HG03139 (cell line): ENCODE measurements around the gene PRAC1.

Source experiments
- ATAC-seq: cut with Tn5 transposase; IDR thresholded peaks from one replicate; pipeline ENCODE4 v1.9.1; 2021; ENCODE audit not compliant: unreplicated experiment

The PRAC1 gene

DNA sequence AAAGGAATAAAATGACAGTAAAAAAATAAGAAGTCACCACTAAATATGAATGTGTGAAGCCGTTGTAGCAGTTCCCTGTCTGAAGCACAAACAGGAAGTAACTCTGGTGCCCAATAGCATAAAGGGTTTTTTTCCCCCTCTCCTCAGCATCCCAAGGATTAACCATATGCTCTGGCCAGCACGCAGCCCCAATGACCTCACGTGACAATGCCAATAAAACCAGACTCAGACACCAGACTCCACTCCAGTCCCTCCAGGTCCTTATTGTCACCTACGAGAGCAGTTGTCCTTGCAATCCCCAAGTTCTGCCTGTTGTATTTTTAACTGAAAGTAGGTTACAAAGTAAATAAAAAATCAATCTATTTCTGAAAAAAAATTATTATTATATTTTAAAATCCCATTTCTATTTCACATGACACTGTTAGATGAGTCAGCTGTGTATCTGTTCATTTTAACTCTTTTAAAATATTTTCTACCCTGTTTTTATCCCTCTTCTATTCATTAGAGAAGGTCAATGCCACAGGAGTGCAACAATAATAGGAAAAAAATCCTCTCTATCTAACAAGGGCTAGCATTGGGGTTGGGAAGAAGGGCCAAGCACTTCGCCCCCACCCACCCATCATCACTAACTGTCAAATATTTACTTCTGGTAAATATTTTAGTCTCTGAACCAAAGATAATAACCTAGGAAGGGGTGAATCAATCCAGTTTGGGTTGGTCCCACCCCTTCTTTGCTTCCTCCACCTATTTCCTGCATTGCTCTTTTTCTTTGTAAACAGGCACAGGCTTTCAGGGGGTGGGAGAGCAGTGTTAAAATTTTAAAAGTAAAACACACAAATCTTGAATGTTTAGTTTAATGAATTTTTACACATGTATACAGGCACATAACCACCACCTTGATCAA, 6.6 kb downstream of the PRAC1 start:
- ATAC-seq, result no peak

DNA sequence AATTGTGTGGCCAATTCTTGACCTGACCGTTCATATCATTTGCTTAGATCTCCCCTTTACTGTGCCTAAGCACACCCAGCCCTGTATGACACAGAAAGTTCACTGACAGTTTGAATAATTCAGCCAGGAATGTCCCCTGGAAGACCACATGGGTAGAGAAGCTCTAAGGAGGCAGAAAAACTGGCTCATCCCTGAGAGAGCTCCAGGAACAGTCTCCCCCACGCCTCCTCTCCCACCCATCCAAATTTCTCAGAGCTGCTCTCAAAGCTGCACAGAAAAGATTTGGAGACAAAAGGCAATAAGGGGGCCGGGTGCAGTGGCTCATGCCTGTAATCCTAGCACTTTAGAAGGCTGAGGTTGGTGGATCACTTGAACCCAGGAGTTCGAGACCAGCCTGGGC, 11.2 kb downstream of the PRAC1 start:
- no peak for ATAC-seq

DNA sequence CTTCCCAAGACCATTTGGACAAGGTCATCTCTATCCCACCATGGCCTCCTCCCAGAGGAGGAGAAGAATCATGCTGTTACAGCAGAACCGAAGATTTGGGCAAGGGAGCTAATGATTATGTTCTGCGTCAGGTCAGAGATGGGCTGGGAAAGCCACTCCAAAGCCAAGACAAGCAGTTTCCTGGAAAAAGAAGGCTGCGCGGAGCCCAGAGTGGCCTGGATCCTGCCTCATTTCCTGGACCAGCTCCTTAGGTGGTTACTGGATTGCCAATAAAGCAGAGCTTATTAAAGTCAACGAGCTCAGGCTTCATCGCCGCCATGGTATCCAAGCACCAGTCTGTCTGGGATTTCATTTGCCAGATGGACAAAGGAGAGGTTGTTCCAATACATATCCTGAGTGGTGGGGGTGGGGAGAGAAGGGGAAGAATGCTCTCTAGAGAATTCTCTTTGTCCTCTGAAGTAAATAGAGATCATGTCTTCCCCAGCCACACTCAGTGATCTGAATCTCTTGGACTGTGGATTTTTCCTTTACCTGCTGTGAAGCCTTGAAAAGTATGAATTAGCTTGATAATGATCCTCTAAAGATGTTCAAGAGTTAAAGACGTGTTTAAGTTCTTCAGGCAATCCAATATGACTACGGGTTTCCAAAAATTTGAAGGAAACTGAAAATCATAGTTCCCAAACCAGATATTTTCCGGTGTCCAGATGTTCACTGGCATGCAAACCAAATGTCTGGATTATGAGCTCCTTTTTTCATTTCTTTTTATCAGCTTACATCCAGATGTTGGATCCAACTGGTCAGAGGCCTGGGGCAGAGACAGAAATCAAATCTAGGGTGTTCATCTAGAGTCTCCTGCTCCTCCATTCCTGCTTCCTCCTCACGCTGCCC, 17.7 kb downstream of the PRAC1 start:
- no peak for ATAC-seq

DNA sequence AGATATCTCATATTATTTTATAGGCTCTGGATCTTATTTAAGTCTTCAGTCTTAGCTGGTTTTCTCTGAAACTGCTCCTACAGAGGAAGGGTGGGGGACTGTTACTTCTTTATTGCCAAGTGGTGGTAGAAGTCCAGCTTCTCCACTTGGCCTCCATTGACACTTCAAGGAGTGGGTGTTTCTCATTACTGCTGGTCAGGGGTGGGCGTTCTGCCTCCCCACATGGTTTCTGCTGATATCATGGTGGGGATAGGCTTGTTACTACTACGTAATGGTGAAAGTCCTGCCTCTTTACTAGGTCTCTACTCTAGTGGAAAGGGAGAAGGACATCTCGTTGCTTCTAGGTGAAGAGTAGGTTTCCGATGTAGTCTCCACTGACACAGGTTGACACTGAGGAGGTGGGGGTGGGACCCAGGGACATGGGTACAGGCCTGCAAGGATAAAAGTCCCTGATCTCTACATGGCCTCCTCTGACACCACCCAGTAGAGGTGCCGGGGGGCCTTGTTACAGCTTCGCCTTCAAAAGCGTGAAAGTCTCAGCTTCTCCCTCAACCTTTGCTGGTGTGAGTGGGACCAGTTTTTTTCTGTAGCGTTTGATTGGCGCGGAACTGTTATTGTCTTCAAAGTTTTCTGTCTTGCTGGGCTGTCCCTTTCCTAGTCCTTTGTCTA, 20.3 kb downstream of the PRAC1 start:
- no peak for ATAC-seq

DNA sequence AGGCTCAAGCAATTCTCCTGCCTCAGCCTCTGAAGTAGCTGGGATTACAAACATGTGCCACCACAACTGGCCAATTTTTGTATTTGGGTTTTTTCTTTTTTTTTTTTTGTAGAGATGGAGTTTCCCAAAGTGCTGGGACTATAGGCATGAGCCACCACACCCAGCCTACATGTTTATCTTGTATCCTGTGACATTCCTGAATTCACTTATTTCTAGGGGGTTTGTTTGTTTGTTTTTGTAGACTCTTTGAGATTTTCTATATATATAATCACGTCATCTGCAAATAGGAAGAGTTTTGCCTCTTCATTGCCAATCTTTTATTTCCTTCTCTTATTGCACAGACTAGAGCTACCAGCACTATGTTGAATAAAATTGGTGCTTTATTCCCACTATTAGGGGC, 29.1 kb downstream of the PRAC1 start:
- no peak for ATAC-seq

DNA sequence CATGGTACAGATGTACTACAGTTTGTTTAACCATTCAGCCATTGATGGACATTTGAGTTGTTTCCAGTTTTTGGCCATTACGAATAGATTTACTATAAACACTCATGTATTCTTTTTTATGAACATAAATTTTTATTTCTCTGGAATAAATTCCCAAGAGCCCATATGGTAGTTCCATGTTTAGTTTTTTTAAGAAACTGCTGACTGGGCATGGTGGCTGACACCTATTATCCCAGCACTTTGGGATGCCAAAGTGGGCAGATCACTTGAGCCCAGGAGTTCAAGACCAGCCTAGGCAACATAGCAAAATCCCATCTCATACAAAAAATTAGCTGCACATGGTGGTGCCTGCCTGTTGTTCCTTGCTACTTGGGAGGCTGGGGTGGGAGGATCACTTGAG, 30.3 kb downstream of the PRAC1 start:
- no peak for ATAC-seq

DNA sequence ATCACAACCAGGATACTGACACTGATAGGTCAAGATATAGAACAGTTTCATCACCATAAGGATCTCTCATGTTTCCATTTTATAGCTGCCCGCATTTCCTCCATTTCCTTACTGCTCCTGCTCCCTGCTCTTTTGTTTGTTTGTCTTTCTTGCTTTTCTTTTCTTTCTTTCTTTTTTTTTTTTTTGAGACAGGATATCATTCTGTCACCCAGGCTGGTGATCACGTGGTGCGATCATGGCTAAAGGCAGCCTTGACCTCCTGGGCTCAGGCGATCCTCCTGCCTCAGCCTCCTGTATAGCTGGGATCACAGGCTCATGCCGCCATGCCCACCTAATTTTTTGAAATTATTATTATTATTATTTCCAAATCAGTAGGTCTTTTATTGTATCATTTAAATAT, 31.7 kb downstream of the PRAC1 start:
- ATAC-seq, result no peak

DNA sequence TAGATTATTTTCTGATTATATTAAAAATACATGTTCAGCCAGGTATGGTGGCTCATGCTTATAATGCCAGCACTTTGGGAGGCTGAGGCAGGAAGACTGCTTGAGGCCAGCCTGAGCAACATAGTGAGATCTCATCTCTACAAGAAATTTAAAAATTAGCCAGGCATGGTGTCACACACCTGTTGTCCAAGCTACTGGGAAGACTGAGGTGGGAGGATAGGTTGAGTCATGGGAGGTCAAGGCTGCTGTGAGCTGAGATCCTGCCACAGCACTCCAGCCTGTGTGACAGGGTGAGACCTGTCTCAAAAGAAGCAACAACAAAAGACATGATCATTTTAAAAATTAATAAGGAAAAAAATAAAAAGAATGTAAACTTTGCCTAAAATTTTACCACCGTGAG, 40.7 kb downstream of the PRAC1 start:
- ATAC-seq, result no peak

DNA sequence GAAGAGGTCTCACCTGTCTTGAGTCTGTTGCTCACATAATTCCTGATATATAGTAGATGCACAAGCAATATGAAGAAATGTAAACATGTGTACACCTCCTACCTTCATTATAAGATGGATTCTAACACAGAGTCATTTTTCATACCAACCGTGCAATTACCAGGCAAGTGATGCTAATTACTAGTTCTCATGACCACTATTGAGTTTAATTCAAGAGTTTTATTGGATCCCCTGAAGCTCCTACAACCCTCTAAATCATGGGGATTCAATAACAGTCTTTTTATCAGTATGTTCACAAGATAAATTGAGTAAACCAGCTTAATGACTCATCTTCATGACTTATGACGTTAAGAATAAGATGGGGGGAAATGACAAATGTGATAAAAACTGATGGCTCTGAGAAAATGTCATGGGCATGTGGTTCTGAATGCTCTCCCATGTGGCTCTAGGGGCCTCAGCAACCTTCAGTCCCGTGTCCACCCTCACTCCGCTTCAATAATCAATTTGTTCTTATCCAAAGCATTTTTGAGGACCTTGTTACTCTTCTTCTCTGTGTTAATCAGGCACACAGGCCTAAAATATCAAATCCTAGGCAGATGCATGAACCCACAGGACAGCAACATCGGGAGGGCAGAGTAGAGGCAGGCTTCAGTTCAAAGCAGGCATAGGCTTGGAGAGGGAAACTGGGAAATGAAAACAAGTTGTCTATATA, 42.8 kb downstream of the PRAC1 start:
- no peak for ATAC-seq

DNA sequence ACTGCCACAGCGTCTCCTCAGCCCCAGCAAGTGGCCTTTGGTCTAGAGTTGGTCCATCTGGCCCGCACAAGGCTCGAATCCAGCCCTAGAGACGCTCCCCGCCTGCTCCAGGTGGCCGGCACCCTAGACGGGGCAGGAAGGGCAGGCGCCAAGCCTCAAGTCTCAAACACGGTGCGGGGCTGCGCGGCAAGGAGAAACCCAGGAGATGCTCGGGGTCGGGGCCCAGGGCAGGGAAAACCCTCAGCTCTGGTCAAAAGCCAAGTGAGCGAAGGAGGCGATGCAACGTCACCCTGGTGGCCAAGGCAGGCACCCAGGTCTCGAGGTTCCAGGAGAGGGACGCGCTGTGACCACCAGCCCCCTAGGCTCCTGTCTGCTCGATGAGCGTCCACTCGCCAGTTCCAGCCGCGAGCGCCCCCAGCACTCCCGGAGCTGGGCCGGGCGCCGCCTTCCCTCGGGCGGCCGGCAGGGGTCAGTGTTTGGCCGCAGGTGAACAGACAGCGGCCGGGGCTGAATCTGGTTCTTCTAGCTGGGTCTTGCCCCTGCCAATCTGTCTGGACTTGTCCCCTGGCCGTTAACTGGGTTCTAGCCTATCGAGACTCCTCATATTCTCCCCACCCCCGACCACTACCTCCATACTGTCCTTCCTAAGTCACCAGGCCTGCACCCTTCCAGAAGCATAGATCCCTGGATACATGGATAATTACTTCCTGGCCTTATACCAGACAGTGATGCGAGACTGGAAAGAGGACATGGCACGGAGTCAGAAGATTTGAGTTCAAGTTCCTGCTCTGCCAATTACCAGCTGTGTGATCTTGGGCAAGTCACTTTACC, 44.0 kb downstream of the PRAC1 start:
- ATAC-seq, result no peak

DNA sequence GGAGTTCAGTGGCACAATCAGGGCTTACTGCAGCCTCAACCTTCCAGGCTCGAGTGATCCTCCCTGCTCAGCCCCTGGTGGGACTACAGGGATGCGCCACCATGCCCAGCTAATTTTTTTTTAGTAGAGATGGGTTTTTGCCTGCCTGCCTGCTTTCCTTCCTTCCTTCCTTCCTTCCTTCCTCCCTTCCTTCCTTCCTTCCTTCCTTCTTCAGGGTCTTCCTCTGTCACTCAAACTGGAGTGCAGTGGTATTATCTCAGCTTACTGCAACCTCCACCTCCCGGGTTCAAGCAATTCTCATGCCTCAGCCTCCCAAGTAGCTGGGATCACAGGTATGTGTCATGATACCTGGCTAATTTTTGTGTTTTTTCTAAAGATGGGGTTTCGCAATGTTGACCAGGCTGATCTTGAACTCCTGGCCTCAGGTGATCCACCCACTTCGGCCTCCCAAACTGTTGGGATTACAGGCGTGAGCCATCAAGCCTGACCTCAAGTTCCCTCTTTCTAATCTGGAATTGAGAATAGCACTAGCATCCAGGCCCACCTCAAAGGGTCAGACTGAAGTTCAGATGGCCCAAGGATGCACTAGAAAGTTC, 45.3 kb downstream of the PRAC1 start:
- ATAC-seq, result no peak

DNA sequence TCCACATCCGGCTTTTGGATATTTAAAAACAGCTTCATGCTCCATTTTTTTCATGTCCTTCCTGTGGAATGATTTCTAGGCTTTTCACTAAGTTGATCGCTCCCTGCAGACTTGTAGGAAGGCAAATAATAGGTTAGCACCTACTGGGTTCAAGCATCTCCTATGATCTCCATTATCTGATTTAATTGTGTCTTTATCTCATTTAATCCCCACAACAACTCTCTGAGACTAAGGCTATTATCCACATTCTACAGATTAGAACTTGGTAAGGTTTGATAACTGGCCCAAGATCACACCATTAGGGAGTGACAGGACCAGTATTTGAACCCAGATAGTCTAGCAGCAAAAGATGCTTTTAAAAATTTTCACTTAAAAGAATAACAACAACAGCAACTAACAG, 50.0 kb downstream of the PRAC1 start:
- ATAC-seq, result no peak
